HepG2 (cell line): ENCODE data around the gene AKR1C4. TPM values are rescaled to one million over a fixed set of nuclear protein-coding genes. Genes with fewer than 3 reads are reported as not detected.

Experiments
- EHMT2 ChIP-seq: fragments of 200-600 bp; sonication (generic); IDR thresholded peaks from 2 replicates; pipeline ENCODE4 v1.7.0; 2017; ENCODE audit warnings: antibody characterized with exemption, low read depth, low read length, borderline replicate concordance
- KLF15 ChIP-seq: sonication (generic); formaldehyde crosslinking; IDR thresholded peaks from 2 replicates; pipeline ENCODE4 v1.8.1; 2023; ENCODE audit warnings: borderline replicate concordance, mild to moderate bottlenecking, inconsistent platforms, missing genetic modification reagents, mixed read lengths
- NFIC ChIP-seq: IDR thresholded peaks from 2 replicates; pipeline ENCODE4 v1.6.1; 2012; ENCODE audit warnings: mild to moderate bottlenecking, low read length, inconsistent platforms
- PHF21A ChIP-seq: sonication (generic); formaldehyde crosslinking; IDR thresholded peaks from 2 replicates; pipeline ENCODE4 v1.5.0; 2020; ENCODE audit warnings: mild to moderate bottlenecking, missing genetic modification reagents
- SAFB2 ChIP-seq: sonication (generic); formaldehyde crosslinking; IDR thresholded peaks from 2 replicates; pipeline ENCODE4 v1.5.1; 2020; ENCODE audit warnings: missing genetic modification reagents, low read depth, mild to moderate bottlenecking, borderline replicate concordance
- SOX13 ChIP-seq, 3 experiments: fragments of 450-650 bp in 1 of 3; sonication (generic) in 1 of 3; formaldehyde crosslinking in 1 of 3; IDR thresholded peaks in 2 of 3; conservative IDR thresholded peaks in 1 of 3; 2 replicates each; pipeline versions ENCODE4 v1.5.0 to v1.6.1; 2016 to 2020; ENCODE audit warnings: antibody characterized with exemption in 1 of 3, mild to moderate bottlenecking in 1 of 3, missing compliant biosample characterization in 1 of 3, missing genetic modification reagents in 1 of 3, moderate library complexity in 1 of 3
- YEATS2 ChIP-seq: sonication (generic); formaldehyde crosslinking; IDR thresholded peaks from 2 replicates; pipeline ENCODE4 v1.4.0; 2020; ENCODE audit warnings: missing genetic modification reagents, borderline replicate concordance
- ZNF44 ChIP-seq: sonication (generic); formaldehyde crosslinking; IDR thresholded peaks from 2 replicates; pipeline ENCODE4 v1.5.1; 2020; ENCODE audit warnings: mild to moderate bottlenecking, missing genetic modification reagents
- ZNF781 ChIP-seq: sonication (generic); formaldehyde crosslinking; IDR thresholded peaks from 2 replicates; pipeline ENCODE4 v1.5.1; 2020; ENCODE audit warnings: borderline replicate concordance, mild to moderate bottlenecking, missing genetic modification reagents; ENCODE audit errors: not compliant biosample characterization
- polyA plus RNA-seq, 8 experiments: library from polyadenylated mRNA; depleted of rRNA in 3 of 8; stranded (reverse) in 7 of 8; unstranded in 1 of 8; fragments of >200 nt; fragmentation: Illumina TruSeq in 4 of 8; extraction: Trizol in 4 of 8; gene quantifications; 2 replicates each; pipeline versions ENCODE4 v1.2.1 to v1.2.3, GENCODE V29; 2011 to 2016; ENCODE audit warnings: low read depth in 4 of 8, missing spikeins in 1 of 8, mixed read lengths in 1 of 8; ENCODE audit not compliant: insufficient read depth in 1 of 8
- total RNA-seq, 5 experiments: library from RNA; depleted of rRNA; stranded (reverse); fragments of >200 nt; fragmentation: Illumina TruSeq; extraction: Trizol; gene quantifications; 2 replicates each; pipeline ENCODE4 v1.2.3, GENCODE V29; 2016; ENCODE audit warnings: low read depth in 1 of 5
- TF ChIP-seq, protein P1 (sequence below): sonication (generic); formaldehyde crosslinking; IDR thresholded peaks from 2 replicates; pipeline ENCODE4 v1.5.0; 2020; ENCODE audit warnings: missing genetic modification reagents
- TF ChIP-seq, protein P2 (sequence below): sonication (generic); formaldehyde crosslinking; IDR thresholded peaks from 2 replicates; pipeline ENCODE4 v1.8.0; 2023; ENCODE audit warnings: mild to moderate bottlenecking, missing genetic modification reagents
- TF ChIP-seq, protein P3 (sequence below): sonication (generic); formaldehyde crosslinking; IDR thresholded peaks from 2 replicates; pipeline ENCODE4 v1.5.0; 2020; ENCODE audit warnings: missing genetic modification reagents
- TF ChIP-seq, protein P4 (sequence below): sonication (generic); formaldehyde crosslinking; IDR thresholded peaks from 2 replicates; pipeline ENCODE4 v1.4.0; 2020; ENCODE audit warnings: low read depth, missing genetic modification reagents
- TF ChIP-seq, protein P5 (sequence below): sonication (generic); formaldehyde crosslinking; IDR thresholded peaks from 2 replicates; pipeline ENCODE4 v1.4.0; 2020; ENCODE audit warnings: missing genetic modification reagents; ENCODE audit errors: not compliant biosample characterization
- TF ChIP-seq, protein P6 (sequence below): sonication (generic); formaldehyde crosslinking; IDR thresholded peaks from 2 replicates; pipeline ENCODE4 v1.5.1; 2020; ENCODE audit warnings: missing genetic modification reagents, mild to moderate bottlenecking, borderline replicate concordance

The AKR1C4 gene
- total and polyA plus RNA-seq, 2 of the 13 experiments (the other 11 are each of a cell fraction or from before 2014, with no cell fraction given) = 0.18 to 1.3 TPM

DNA sequence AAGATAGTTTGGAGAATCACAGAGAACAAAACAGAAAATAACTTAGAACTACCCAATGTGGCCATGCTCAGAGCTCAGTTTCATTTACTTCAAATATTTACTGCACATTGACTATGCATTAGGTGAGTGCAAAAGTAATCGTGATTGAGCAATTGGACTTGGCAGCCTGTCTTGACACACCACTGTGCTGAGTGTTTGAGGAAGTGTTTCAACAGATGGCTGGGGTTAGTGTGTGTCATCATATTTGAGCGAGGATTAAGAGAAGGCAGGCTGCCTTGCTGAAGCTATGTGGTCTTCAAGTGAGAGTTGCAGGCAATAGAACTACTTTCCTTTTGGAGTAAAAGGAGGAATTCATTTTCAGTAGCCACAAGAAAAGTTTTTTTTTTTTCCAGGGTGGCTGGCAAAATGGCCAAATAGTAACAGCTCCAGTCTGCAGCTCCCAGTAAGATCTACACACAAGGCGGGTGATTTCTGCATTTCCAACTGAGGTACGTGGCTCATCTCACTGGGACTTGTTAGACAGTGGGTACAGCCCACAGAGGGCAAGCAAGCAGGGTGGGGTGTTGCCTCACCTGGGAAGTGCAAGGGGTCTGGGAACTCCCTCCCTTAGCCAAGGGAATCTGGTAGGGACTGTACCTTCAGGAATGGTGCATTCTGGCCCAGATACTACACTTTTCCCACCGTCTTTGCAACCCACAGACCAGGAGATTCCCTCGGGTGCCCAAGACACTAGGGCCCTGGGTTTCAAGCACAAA, 37.6 kb downstream of the AKR1C4 start (continued):
- TF ChIP-seq, protein P1, sequence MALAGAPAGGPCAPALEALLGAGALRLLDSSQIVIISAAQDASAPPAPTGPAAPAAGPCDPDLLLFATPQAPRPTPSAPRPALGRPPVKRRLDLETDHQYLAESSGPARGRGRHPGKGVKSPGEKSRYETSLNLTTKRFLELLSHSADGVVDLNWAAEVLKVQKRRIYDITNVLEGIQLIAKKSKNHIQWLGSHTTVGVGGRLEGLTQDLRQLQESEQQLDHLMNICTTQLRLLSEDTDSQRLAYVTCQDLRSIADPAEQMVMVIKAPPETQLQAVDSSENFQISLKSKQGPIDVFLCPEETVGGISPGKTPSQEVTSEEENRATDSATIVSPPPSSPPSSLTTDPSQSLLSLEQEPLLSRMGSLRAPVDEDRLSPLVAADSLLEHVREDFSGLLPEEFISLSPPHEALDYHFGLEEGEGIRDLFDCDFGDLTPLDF (CRISPR knock-in tag) = no peak
- TF ChIP-seq PHF21A (CRISPR knock-in tag) (no peak; the same call in 1 of the 2 replicates), YEATS2 (CRISPR knock-in tag) (peak; percentile 33; the same call in 1 of the 2 replicates), EHMT2 (0 out of 2 replicates have a peak, but pooled peaks have one; percentile 40), KLF15 (no peak), SAFB2 (CRISPR knock-in tag) (no peak), SOX13 (IDR thresholded peaks at IDR 0.05) (peak; percentile 38; the same call in 1 of the 2 replicates), SOX13 (CRISPR knock-in tag; conservative IDR thresholded peaks at IDR 0.05 in 1 of 2, IDR thresholded peaks at IDR 0.05 in 1 of 2) (peak in 1 of 2 experiments; percentile 75; a peak in 2 of 4 replicates), ZNF781 (CRISPR knock-in tag) (peak; percentile 21), ZNF44 (CRISPR knock-in tag) (no peak), NFIC (no peak)
- TF ChIP-seq, protein P2, sequence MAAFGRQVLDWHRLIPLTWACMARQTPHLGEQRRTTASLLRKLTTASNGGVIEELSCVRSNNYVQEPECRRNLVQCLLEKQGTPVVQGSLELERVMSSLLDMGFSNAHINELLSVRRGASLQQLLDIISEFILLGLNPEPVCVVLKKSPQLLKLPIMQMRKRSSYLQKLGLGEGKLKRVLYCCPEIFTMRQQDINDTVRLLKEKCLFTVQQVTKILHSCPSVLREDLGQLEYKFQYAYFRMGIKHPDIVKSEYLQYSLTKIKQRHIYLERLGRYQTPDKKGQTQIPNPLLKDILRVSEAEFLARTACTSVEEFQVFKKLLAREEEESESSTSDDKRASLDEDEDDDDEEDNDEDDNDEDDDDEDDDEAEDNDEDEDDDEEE = no peak
- TF ChIP-seq, protein P3, sequence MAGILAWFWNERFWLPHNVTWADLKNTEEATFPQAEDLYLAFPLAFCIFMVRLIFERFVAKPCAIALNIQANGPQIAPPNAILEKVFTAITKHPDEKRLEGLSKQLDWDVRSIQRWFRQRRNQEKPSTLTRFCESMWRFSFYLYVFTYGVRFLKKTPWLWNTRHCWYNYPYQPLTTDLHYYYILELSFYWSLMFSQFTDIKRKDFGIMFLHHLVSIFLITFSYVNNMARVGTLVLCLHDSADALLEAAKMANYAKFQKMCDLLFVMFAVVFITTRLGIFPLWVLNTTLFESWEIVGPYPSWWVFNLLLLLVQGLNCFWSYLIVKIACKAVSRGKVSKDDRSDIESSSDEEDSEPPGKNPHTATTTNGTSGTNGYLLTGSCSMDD (CRISPR knock-in tag) = no peak
- TF ChIP-seq, protein P4, sequence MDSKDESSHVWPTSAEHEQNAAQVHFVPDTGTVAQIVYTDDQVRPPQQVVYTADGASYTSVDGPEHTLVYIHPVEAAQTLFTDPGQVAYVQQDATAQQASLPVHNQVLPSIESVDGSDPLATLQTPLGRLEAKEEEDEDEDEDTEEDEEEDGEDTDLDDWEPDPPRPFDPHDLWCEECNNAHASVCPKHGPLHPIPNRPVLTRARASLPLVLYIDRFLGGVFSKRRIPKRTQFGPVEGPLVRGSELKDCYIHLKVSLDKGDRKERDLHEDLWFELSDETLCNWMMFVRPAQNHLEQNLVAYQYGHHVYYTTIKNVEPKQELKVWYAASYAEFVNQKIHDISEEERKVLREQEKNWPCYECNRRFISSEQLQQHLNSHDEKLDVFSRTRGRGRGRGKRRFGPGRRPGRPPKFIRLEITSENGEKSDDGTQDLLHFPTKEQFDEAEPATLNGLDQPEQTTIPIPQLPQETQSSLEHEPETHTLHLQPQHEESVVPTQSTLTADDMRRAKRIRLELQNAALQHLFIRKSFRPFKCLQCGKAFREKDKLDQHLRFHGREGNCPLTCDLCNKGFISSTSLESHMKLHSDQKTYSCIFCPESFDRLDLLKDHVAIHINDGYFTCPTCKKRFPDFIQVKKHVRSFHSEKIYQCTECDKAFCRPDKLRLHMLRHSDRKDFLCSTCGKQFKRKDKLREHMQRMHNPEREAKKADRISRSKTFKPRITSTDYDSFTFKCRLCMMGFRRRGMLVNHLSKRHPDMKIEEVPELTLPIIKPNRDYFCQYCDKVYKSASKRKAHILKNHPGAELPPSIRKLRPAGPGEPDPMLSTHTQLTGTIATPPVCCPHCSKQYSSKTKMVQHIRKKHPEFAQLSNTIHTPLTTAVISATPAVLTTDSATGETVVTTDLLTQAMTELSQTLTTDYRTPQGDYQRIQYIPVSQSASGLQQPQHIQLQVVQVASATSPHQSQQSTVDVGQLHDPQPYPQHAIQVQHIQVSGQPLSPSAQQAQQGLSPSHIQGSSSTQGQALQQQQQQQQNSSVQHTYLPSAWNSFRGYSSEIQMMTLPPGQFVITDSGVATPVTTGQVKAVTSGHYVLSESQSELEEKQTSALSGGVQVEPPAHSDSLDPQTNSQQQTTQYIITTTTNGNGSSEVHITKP = no peak
- TF ChIP-seq, protein P5, sequence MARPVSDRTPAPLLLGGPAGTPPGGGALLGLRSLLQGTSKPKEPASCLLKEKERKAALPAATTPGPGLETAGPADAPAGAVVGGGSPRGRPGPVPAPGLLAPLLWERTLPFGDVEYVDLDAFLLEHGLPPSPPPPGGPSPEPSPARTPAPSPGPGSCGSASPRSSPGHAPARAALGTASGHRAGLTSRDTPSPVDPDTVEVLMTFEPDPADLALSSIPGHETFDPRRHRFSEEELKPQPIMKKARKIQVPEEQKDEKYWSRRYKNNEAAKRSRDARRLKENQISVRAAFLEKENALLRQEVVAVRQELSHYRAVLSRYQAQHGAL (CRISPR knock-in tag) = no peak
- TF ChIP-seq, protein P6, sequence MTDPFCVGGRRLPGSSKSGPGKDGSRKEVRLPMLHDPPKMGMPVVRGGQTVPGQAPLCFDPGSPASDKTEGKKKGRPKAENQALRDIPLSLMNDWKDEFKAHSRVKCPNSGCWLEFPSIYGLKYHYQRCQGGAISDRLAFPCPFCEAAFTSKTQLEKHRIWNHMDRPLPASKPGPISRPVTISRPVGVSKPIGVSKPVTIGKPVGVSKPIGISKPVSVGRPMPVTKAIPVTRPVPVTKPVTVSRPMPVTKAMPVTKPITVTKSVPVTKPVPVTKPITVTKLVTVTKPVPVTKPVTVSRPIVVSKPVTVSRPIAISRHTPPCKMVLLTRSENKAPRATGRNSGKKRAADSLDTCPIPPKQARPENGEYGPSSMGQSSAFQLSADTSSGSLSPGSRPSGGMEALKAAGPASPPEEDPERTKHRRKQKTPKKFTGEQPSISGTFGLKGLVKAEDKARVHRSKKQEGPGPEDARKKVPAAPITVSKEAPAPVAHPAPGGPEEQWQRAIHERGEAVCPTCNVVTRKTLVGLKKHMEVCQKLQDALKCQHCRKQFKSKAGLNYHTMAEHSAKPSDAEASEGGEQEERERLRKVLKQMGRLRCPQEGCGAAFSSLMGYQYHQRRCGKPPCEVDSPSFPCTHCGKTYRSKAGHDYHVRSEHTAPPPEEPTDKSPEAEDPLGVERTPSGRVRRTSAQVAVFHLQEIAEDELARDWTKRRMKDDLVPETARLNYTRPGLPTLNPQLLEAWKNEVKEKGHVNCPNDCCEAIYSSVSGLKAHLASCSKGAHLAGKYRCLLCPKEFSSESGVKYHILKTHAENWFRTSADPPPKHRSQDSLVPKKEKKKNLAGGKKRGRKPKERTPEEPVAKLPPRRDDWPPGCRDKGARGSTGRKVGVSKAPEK (CRISPR knock-in tag) = no peak
